HG03175 (cell line): ENCODE measurements around the gene INS.
"Not testable (repeated sequence)": the region's sequence is repeated elsewhere in the genome, so short reads cannot be mapped to it uniquely, and the experiment has no call there.

ENCODE experiments used
- ATAC-seq: cut with Tn5 transposase; IDR thresholded peaks from one replicate; pipeline ENCODE4 v1.9.1; 2021; ENCODE audit warnings: mild to moderate bottlenecking, moderate library complexity; ENCODE audit not compliant: unreplicated experiment

The INS gene

DNA sequence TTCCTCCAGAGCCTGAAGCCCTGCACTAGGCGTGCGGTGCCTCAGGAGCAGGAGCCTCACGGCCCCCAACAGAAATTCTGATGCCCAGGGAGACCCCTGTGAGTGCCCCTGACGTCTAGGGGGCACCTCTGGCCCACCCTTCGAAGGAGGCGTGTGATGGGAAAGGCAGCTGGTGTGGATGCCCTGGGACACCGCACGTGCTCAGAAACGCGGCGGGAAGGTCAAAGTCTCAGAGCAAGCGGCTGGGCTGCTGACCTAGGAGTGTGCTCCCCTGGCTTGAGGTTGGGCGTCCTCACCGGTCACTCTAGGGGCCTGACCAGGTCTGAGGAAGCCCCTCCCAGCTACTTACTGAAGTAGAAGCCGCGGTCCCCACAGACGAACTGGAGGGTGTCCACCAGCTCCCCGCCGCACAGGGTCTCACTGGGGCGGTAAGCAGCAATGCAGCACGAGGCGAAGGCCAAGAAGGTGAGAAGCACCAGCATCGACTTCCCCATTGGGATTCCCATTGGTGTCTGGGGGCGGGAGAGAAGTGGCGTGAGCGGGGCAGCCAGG lies 25.9 kb downstream of the INS start:
- no peak for ATAC-seq

DNA sequence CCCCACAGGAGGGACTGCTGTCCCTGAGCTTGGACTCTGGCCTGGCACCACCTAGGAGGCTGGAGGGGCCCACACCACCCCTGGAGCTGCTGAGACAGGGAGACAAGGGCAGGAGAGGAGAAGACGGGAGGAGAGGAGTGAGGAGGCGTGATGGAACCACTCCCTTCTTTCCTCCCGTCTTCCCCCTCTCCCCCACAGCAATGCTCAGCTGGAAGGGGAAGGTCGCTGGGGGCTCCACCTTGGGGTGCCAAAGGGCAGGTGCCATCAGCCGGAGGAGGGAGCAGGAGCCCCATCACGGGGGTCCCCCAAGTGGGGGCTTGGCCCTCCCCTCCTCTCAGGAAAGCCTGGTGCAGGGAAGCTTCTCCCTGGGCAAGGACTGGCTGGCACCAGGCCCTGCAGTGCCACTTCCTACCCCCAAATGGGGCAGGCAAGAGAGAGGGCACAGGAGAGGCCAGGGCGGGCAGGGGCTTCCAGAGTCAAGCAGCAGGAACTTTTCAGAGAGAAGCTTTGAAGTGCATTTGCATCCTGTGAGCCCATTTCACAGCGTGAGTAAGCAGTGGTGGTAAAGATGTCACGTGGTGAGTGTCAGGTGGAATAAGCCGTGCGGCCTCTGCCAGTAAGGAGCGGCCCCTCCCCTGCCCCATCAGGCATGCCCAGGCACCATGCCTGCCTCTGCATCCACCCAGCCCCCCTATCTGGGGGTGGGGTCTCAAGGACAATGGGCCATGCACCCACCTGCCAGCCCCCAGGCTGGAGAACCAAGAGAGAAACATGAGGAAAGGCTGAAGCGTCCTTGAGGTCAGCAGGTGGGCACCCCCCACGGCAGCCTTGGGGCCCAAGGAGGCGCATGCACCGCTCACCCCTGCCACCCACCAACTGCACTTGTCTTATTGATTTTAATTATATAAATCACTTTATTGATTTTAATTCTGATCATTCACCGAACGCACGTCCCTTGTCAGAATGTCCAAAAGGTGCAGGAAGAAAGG lies 26.7 kb downstream of the INS start:
- no peak for ATAC-seq

DNA sequence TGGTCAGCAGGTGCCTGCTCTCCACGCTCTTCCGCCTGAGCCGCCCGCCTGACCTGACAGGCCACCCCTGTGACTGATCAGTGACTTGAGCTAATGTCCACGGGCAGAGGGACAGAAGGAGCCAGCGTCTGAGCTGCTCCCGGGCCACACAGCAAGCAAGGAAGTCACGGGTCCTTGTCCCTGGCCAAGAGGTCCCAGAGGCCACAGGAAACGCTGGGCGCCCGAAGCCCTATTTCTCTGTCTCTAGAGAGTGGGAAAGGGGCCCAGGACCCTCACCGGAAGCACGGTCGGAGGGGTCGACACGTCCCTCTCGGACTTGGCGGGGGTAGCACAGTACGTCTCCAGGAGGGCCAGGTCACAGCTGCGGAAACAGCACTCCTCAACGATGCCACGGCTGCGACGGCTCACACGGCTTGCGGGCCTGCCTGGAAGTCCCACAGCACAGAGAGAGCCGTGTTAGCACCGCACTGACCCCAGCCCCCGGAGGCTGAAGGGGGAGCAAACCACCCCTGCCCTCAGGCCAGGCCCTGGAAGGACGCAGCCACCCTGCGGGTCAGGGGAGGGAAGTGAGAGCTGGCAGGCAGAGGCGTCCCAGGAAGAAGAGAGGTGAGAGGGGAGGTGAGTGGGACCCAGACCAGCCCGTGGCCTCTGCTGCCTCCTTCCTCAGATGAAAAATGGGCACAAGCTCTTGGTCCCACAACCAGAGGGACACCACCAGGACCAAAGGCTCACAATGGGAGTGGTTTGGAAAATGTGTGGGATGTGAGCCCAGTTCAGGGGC lies 27.6 kb downstream of the INS start:
- ATAC-seq = no peak

- no peak for ATAC-seq
Observed at GRCh38 chr11:2132874-2133240, 28.2 kb downstream of the INS start.

GRCh38 chr11:2132246-2132645 lies 28.8 kb downstream of the INS start:
- no peak for ATAC-seq

DNA sequence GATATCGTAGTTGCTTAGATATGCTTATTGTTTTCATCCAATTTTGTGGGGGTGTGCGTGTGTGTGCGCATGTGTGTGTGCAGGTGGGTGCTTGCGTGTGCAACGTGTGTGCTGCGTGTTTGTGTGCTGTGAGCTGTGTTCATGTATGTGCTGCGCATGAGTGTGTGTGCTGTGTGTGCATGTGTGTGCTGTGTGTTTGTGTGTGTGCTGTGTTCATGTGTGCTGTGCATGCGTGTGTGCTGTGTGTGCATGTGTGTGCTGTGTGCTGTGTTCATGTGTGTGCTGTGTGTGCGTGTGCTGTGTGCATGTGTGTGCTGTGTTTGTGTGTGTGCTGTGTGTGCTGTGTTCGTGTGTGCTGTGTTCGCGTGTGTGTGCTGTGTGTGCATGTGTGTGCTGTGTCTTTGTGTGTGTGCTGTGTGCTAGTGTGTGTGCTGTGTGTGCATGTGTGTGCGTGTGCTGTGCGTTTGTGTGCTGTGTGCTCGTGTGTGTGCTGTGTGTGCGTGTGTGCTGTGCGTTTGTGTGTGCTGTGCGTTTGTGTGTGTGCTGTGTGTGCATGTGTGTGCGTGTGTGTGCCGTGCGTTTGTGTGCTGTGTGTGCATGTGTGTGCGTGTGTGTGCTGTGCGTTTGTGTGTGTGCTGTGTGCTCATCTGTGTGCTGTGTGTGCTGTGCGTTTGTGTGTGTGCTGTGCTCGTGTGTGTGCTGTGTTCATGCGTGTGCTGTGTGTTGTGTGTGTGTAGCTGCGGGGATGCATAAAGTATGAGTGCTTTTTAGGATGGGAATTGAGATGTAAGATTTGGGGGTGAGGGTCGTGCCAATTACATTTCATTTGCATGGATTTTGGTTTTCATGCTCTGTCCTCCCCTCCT lies 29.4 kb downstream of the INS start:
- ATAC-seq = no peak

DNA sequence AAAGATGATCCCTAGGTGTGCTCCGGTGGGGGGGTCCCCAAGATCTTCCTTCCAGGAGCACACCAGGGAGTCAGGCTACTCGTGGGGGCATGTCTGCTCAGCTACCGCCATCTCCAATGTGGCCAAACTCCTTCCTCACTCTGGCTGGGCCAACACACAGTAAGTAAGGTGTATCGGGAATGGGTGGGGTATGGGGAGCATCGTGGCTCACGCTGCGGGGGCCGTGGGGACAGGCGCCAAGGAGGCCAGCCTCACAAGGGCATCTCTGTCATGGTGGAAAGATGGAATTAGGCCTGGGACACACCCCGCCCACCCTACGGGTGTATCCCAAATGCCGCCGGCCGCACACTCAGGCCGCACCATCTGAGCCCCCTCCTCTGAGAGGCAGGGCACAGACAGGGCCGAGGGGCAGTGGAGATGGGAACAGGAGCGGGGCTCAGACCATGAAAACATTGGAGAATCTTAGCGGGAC lies 30.1 kb downstream of the INS start:
- no peak for ATAC-seq

GRCh38 chr11:2129699-2130366 lies 31.2 kb downstream of the INS start:
- no peak for ATAC-seq

DNA sequence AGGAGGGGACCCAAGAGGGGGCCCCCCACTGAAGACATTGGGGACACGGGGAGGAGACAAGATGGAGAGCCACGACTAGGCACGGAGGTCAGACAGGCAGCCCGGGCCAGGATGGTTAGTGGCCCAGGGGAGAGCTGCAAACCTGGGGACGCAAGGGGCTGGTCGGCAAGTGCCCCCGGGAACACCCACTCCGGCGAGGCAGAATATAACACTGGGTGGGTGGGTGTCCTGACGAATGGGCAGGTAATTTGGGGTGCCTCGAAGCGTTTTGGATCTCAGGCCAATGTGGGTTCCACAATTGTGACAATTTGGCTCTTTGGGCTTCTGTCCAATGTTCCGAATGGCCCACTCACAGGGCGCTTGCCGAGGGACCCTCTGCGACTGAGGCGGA lies 31.7 kb downstream of the INS start:
- ATAC-seq = no peak

- no peak for ATAC-seq
Observed at GRCh38 chr11:2128511-2129307, 32.3 kb downstream of the INS start.

- ATAC-seq = no peak
Observed at GRCh38 chr11:2128130-2128510, 32.9 kb downstream of the INS start.

- no peak for ATAC-seq
Observed at GRCh38 chr11:2127482-2128129, 33.4 kb downstream of the INS start.

GRCh38 chr11:2126520-2127085 lies 34.4 kb downstream of the INS start:
- ATAC-seq = no peak

GRCh38 chr11:2124736-2125484 lies 36.1 kb downstream of the INS start:
- not testable (repeated sequence) for ATAC-seq

GRCh38 chr11:2123628-2123960 lies 37.4 kb downstream of the INS start:
- no peak for ATAC-seq

- no peak for ATAC-seq
Observed at GRCh38 chr11:2122907-2123627, 37.9 kb downstream of the INS start.

- ATAC-seq = no peak
Observed at GRCh38 chr11:2122222-2122906, 38.6 kb downstream of the INS start.
